HEK293 (cell line): ENCODE results near the gene ERF.

Experiments
- CTCF ChIP-seq: fragments of 450-650 bp; formaldehyde crosslinking; IDR thresholded peaks from 2 replicates; pipeline ENCODE4 v1.5.1; 2016; ENCODE audit warnings: missing biosample characterization, missing genetic modification characterization
- GLI4 ChIP-seq: fragments of 450-650 bp; formaldehyde crosslinking; IDR thresholded peaks from 2 replicates; pipeline ENCODE4 v1.5.1; 2016; ENCODE audit warnings: missing biosample characterization, missing genetic modification characterization
- PATZ1 ChIP-seq: fragments of 450-650 bp; formaldehyde crosslinking; IDR thresholded peaks from 2 replicates; pipeline ENCODE4 v1.5.1; 2016; ENCODE audit warnings: missing biosample characterization, missing genetic modification characterization
- ZBTB1 ChIP-seq: fragments of 450-650 bp; formaldehyde crosslinking; IDR thresholded peaks from 2 replicates; pipeline ENCODE4 v1.5.1; 2016; ENCODE audit warnings: missing biosample characterization, missing genetic modification characterization
- ZBTB8A ChIP-seq: fragments of 450-650 bp; formaldehyde crosslinking; IDR thresholded peaks from 2 replicates; pipeline ENCODE4 v1.5.1; 2016; ENCODE audit warnings: missing biosample characterization, missing genetic modification characterization
- ZNF223 ChIP-seq: fragments of 450-650 bp; formaldehyde crosslinking; IDR thresholded peaks from 2 replicates; pipeline ENCODE4 v1.5.1; 2016; ENCODE audit warnings: missing biosample characterization, missing genetic modification characterization
- ZNF571 ChIP-seq: fragments of 450-650 bp; formaldehyde crosslinking; IDR thresholded peaks from 2 replicates; pipeline ENCODE4 v1.5.0; 2017; ENCODE audit warnings: missing biosample characterization, missing genetic modification characterization

- TF ChIP-seq CTCF (no peak), ZBTB1 (tag by site-specific recombination) (no peak), ZNF571 (no peak), ZBTB8A (tag by site-specific recombination) (0 out of 2 replicates have a peak, but pooled peaks have one; percentile 50), GLI4 (no peak), ZNF223 (tag by site-specific recombination) (no peak), PATZ1 (peak; percentile 99)
Observed at GRCh38 chr19:42281827-42282762, 27.2 kb upstream of the ERF start.
